Tibial artery (tissue), 4 donors: Measurements from ENCODE around the gene HSF2BP.

Experiments used
- DNase-seq, 2 donors: peaks; one replicate each; pipeline ENCODE4 v3.0.0-alpha.2; 2019
- H3K27ac ChIP-seq, 2 donors: fragments of 200-600 bp; sonication (generic) in 1 of 2; 1 replicate in 1 of 2; 2 replicates in 1 of 2; pipeline ENCODE4 v1.5.1; 2018 to 2019; ENCODE audit warnings: mild to moderate bottlenecking in 1 of 2
- H3K27me3 ChIP-seq, 2 donors: fragments of 200-600 bp; sonication (generic) in 1 of 2; one replicate each; pipeline versions ENCODE4 v1.5.1 to v1.6.0; 2016 to 2019
- H3K36me3 ChIP-seq, 3 donors: fragments of 200-600 bp; sonication (generic) in 2 of 3; one replicate each; pipeline ENCODE4 v1.5.1; 2016 to 2019; ENCODE audit warnings: mild to moderate bottlenecking in 2 of 3
- H3K4me1 ChIP-seq, 4 donors: fragments of 200-600 bp; sonication (generic) in 2 of 4; 1 replicate in 3 of 4; 2 replicates in 1 of 4; pipeline ENCODE4 v1.5.1; 2016 to 2019
- H3K4me3 ChIP-seq, 2 donors: fragments of 200-600 bp; sonication (generic) in 1 of 2; 1 replicate in 1 of 2; 2 replicates in 1 of 2; pipeline ENCODE4 v1.5.1; 2018 to 2019; ENCODE audit warnings: mild to moderate bottlenecking in 2 of 2
- H3K9me3 ChIP-seq, 3 donors: fragments of 200-600 bp; sonication (generic) in 1 of 3; one replicate each; pipeline ENCODE4 v1.5.1; 2016 to 2019
- CTCF ChIP-seq, 2 experiments: fragments of 200-600 bp in 1 of 2; fragments of 450-650 bp in 1 of 2; IDR thresholded peaks; one replicate each; pipeline ENCODE4 v1.5.1; 2017 to 2019; ENCODE audit warnings: antibody characterized with exemption in 2 of 2, mild to moderate bottlenecking in 1 of 2, moderate library complexity in 1 of 2
- intact Hi-C: fragments of 100-400 bp; cut with DNase I; formaldehyde crosslinking; loops from one replicate; pipeline ENCODE4 v1.15.0; 2023; ENCODE audit warnings: low total_unique reads

HSF2BP gene

DNA sequence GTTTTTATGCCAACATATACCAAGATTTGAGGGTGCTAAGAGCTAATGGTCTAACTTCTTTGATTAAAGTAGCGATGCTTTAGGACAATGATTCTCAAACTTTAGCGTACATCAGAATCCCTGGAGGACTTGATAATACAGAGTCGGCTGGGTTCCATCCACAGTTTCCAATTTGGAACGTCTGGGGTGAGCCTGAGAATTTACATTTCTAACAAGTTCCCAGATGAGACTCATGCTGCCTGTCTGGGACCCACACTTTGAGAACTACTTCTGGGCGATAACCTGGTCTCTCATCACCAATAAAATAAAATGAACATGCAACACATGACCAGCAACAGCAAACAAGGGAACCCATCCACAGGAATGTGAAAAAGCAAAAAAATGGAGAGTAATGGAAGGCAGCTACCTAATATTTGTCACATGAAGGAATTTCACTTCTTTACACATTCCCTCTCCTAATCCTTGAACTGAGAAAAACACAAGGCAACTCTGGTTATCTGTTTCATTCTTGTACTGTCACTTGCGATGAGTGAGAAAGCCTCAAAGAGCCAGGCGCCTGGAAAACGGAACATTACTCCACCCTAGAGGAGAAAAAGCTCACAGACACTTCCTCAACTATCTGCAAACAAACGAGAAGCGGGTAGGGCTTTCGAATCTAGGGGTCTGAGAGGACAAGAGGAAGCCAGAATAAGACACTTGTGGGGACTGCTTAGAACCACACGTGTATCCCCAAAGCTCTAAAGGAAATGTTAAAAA, 14.0 kb downstream of the HSF2BP start:
- Histone ChIP-seq H3K27me3 (no peaks in the 10 kb centered on the region), H3K9me3 (no peaks in the 10 kb centered on the region), H3K36me3 (no peaks in the 10 kb centered on the region), H3K4me1 (peaks cover 0 to 23% (median 3%) of the 10 kb centered on the region in 4 donors), H3K27ac (peak overlapping the region in 1 of 2 donors; percentile 43), H3K4me3 (no peak overlapping the region)
- peak; percentile 41 to 52 for TF ChIP-seq CTCF (IDR thresholded peaks at IDR 0.05)
- intact Hi-C loops: no loop called here
- peak; percentile 72 to 82 for DNase-seq

DNA sequence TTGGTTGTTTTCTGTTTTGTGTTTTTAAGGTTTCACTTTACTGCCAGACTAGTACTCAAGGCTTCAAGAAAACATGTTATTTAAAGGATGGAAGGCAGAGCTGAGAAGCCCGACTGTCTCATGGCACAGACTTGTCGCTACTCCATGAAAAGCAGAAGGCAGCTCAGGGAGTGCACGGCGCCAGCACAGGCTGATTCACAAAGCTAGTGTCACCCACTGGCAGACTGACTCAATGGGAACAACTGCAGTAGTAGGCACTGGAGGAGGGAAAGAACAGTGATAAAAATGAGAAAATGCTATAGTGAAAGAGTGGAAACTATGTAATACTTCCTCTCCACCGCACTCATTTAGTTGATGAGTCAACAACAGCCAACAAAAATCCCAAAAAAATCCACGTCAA, 14.7 kb downstream of the HSF2BP start:
- TF ChIP-seq CTCF (IDR thresholded peaks at IDR 0.05): no peak
- Histone ChIP-seq H3K36me3 (no peaks in the 10 kb centered on the region), H3K27ac (peak overlapping the region in 1 of 2 donors; percentile 43), H3K9me3 (no peaks in the 10 kb centered on the region), H3K4me3 (no peak overlapping the region), H3K4me1 (peaks cover 0 to 23% (median 3%) of the 10 kb centered on the region in 4 donors), H3K27me3 (no peaks in the 10 kb centered on the region)
- intact Hi-C loops: no loop called here
- DNase-seq: peak; percentile 29 to 74

- Histone ChIP-seq H3K27me3 (no peaks in the 10 kb centered on the region), H3K9me3 (no peaks in the 10 kb centered on the region), H3K4me1 (peaks cover 0 to 23% (median 3%) of the 10 kb centered on the region in 4 donors), H3K4me3 (no peak overlapping the region), H3K36me3 (no peaks in the 10 kb centered on the region), H3K27ac (peak overlapping the region in 1 of 2 donors; percentile 43)
- no peak for TF ChIP-seq CTCF (IDR thresholded peaks at IDR 0.05)
- intact Hi-C loops: no loop called here
- DNase-seq: no peak
Measured at GRCh38 chr21:43644071-43644470, 15.2 kb downstream of the HSF2BP start.

DNA sequence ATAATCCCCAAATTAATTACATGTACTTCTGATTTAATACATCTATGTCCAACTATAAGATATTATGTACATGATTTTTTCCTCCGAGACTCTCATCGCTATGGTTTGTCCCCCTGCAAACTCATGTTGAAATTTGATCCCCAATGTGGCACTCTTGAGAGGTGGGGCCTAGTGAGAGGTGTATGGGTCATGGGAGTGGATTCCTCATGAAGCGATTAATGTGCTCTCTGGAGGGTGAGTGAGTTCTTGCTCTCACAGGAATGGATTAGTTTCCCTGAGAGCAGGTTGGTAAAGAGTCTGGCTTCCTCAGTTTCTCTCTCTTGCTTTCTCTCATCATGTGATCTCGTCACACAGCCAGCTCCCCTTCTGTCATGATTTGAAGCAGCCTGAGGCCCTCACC, 16.1 kb downstream of the HSF2BP start:
- Histone ChIP-seq H3K27ac (no peak overlapping the region), H3K36me3 (no peaks in the 10 kb centered on the region), H3K27me3 (no peaks in the 10 kb centered on the region), H3K9me3 (no peaks in the 10 kb centered on the region), H3K4me3 (no peak overlapping the region), H3K4me1 (peaks cover 0 to 23% (median 3%) of the 10 kb centered on the region in 4 donors)
- intact Hi-C loops: no loop called here
- TF ChIP-seq CTCF (IDR thresholded peaks at IDR 0.05): no peak
- no peak for DNase-seq

DNA sequence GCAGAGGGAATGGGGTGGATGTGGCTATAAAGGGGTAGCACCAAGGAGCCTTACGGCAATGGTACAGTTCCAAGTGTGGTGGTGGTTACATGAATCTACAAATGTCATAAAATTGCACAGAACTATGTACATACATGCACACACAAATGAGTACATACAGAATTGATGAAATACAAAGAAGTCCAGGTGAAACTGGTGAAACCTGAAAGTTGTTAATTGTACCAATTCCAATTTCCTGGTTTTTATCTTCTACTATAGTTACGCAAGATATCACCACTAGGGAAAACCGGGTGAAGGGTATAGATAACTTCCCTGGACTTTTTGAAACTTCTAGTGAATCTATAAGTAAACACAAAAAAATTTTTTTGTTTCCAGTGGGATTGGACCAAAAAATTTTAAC, 18.9 kb downstream of the HSF2BP start:
- peaks cover 0 to 12% (median 0%) of the 10 kb centered on the region in 4 donors for H3K4me1 ChIP-seq
- no peaks in the 10 kb centered on the region for H3K36me3 ChIP-seq
- DNase-seq: no peak
- intact Hi-C loops: no loop called here
- no peak overlapping the region for H3K4me3 ChIP-seq
- no peaks in the 10 kb centered on the region for H3K27me3 ChIP-seq
- H3K27ac ChIP-seq: no peak overlapping the region
- H3K9me3 ChIP-seq: no peaks in the 10 kb centered on the region
- no peak for TF ChIP-seq CTCF (IDR thresholded peaks at IDR 0.05)
